HuH-7 (cell line): ENCODE results near the gene SKI.

Experiments
- DNase-seq: peaks from one replicate; pipeline ENCODE4 v3.0.0; 2011; ENCODE audit warnings: low spot score

SKI gene

DNA sequence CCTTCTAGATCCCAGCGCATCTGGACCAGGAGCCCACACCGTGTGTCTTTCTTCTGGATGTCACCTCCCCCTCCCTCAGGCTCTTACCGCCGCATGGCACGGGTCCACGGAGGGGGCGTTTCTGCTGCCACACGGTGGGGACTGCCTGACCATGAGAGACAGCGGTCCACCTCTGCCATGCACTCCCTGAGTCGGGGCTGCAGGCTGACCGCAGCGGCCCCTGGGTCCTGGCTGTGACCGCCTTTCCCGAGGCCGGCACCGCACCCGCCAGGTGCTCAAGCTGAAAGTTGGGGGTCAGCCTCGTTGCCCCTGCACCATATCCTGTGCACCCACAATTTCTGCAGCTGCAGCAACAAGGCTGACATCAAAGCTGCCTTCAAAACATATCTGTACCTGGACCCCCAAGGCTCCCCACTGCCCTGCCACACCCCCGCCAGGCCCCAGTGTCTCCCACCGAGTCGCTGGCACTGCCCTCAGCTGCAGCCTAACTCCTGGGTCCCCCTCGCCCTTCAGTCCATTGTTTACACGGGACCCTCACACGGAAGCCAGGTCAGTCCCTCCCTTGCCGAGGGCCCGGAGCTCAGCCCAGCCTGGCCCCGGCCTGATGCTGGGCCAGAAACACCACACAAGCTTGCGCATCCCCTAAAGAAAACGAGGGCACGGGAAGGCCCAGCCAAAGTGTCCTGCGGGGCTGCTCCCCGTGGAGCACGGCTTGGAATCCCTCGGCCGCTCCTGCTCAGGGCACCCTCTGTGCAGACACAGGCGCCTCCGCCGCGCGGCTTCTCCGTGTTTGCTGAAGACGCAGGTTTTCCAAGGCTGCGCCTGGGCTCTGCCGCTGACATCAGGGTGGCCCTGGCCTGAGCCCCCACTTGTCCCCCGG lies 111.3 kb downstream of the SKI start:
- no peak for DNase-seq

- no peak for DNase-seq
Measured at GRCh38 chr1:2340086-2340917, 112.2 kb downstream of the SKI start.

DNA sequence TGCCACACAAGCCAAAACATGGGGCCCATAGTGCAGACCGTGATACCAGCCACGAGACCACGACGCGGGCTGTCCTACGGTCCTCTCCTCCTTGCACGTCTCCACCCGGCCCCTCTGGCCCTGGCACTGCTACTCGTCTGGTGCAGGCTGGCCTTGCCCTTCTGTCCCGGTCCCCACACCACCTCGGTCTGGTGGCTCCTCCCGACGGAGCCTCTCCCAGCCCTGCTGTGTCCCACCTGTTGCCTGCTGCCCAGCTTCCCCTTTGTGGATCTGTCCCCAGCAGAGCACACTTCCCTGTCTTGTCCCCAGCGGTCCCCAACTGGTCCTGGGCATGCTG lies 112.8 kb downstream of the SKI start:
- no peak for DNase-seq

DNA sequence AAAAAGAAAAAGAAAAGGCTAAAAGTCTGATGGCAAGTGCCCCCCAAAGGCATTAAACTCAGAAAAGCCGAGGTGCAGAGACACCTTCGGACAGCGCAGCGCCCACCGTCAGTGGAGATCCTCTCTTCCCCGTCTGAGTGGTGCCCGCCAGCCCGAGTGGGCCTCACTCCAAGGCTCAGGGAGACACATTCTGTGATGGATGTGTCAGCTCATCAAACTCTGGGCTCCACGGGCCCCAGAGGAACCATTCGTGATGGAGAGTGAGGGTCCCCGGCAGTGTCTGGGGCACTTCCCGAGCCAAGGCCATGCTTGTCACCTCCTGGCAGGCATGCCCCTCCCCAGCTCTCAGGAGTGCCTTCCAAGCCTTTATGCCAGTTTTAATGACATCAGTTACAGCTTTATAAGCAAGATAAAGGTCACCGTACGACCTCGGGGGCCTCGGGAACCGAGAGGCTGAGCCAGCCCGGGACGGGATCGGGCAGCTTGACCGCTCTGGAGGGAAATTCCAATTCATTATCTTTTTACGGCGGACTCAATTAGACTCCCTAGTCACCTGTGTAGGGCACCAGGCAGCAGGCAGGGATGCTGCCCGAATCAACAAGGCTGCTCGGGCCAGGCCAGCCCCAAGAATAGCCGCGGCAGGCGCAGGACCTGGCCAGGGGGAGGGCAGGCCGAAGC lies 113.7 kb downstream of the SKI start:
- DNase-seq, result no peak

DNA sequence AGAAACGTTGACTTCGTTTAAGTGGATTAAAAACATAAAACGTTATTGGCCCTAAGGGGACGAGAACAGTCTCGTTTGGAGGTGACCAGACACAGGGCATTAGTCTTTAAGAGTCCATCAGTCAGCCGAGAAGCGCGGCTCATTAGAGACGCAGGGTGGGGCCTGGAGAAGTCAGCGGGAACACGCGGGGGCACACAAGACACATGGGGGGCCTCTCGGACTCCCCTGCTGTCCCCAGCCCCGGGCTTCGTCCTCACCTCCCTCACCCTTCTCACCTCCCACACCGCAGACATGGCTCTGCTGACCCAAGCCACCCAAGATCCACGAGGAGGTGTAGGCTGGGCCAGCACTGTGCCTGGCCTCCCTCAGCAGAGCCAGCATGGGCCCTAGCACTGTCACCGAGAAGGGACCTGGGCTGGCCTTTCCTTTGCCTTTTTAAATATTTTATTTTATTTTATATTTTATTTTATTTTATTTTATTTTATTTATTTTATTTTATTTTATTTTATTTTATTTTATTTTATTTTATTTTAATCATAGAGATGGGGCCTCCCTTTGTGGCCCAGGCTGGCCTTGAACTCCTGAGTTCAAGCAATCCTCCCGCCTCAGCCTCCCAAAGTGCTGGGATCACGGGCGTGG lies 114.4 kb downstream of the SKI start:
- no peak for DNase-seq

DNA sequence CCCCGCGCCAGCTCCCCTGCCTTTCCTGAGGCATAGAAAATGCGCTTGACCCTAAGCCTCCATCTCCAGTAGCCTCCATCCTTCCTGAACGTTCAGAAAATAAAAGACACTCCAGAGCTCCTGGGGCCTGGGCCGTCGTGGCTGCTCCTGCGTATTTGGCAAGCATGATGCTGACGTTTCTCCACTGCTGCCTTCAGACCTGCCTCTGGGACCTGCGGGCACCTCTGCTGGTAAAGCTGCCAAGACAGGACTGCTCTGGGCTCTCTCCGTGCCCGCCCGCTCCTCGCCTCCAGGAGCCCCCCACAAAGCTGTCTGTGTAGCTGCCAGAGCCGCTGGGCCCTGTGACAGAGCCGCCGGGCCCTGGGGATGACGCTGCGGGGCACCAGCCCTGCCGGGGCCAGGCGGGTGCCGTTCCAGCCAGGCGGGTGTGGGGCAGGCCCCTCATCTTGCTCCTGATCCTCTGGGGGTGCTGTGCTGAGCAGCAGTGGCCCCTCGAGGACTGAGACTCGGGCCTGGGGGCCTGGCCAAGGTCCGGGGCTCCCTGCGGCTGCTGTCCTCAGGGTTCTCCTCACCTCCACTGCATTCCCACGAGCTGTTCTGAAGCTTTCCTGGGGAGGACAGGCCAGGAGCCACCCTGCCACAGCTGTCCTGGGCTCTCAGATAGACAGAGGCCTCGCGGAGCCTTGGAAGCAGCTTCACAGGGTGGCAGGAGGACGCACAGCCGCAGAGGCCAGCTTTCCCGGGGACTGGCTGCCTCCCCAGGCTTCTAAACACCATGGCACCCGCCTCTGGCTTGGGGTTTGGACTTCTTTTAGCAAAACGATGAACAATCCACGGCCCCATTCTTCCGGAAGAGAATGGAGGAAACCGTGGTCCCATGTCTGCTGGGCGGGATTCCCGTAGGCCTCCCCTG lies 115.2 kb downstream of the SKI start:
- no peak for DNase-seq

- DNase-seq, result no peak
Measured at GRCh38 chr1:2344121-2344681, 116.1 kb downstream of the SKI start.

DNA sequence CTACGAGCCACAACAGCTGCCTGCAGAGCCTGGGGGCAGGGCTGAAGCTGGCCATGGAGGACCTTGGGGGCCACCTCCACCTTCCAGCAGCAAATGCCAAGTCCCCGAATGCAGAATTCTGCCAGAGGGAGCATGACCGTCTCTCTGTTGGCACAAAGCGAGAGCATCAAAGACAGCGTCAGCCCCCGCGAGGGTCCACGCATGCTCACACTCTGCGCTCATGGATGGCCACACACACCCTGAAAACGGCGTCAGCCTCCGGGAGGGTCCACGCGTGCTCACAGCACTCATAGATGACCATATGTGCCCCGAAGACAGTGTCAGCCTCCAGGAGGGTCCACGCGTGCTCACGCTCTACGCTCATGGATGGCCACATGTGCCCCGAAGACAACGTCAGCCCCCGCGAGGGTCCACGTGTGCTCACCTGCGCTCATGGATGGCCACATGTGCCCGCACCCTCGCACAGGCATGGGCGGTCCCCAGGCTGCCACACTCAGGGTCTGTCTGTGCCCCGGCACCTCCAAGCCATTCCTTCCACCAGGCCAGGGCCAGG lies 116.7 kb downstream of the SKI start:
- DNase-seq, result no peak

GRCh38 chr1:2345297-2346075 lies 117.4 kb downstream of the SKI start:
- no peak for DNase-seq

GRCh38 chr1:2346691-2347408 lies 118.7 kb downstream of the SKI start:
- DNase-seq, result no peak

- no peak for DNase-seq
Measured at GRCh38 chr1:2347409-2347785, 119.3 kb downstream of the SKI start.

DNA sequence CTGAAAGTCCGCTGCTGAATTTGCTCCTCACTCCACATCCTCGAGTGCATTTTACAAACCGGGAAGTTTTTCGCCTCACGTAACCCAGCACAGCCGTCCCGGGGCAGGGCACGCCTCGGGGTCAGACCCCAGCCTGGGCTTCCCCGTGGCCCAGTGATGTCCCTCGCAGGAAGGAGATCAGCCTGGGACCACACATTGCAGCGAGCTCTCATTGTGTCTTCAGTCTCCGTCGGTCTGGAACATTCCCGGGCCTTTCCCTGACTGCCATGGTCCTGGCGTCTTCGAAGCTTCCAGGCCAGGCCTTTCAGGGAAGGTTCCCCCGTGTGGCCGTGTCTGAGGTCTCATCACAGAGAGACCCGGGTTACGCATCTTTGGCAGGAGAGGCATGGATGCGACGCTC lies 119.8 kb downstream of the SKI start:
- DNase-seq, result no peak

DNA sequence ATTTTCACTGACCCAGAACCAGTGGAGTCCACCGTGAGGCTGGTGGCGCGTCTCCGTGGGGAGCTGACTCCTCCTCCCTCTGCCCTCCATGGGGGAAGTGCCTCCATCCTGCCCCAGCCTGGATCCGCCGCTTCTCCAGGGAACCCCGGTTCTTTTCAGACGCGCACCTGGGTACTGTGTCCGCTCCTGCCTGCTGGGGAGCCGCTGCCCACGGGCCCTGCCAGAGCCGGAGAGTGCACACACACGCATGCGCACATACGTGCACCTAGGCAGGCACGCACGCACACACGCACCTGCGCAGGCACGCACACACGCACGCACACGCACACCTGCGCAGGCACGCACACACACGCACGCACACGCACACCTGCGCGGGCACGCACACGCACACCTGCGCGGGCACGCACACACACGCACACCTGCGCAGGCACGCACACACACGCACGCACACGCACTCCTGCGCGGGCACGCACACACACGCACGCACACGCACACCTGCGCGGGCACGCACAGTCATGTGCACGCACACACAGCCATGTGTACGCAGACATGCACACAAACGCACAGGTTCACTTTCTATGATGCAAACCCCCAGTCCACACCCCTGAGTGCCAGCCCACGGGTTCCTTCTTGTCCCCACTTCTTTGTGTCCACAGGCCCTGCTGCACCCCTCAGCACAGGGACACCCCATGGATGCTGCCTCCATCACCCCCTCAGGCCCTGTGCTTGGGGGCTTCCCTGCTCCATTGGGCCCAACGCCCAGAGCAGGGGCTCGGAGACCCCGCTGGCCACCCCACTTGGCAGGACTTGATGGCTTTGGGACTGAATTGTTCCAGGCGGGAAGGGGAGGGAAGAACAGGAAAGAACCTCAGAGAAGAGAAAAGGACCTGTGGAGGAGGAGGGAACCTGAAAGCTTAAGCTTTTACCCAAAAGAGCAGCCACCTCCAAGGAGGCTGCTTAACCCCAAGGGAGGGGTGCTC lies 120.5 kb downstream of the SKI start:
- no peak for DNase-seq

GRCh38 chr1:2349806-2350205 lies 121.7 kb downstream of the SKI start:
- no peak for DNase-seq

GRCh38 chr1:2350501-2350900 lies 122.4 kb downstream of the SKI start:
- no peak for DNase-seq

GRCh38 chr1:2350911-2351655 lies 123.0 kb downstream of the SKI start:
- no peak for DNase-seq

- no peak for DNase-seq
Measured at GRCh38 chr1:2351723-2352122, 123.6 kb downstream of the SKI start.
